Osteoblast (primary cell): ENCODE data around the gene FBRSL1. TPM values are rescaled to one million over a fixed set of nuclear protein-coding genes. Genes with fewer than 3 reads are reported as not detected.

ENCODE experiments used
- DNase-seq: peaks from one replicate; pipeline ENCODE4 v3.0.0; 2011; ENCODE audit warnings: low spot score, mixed read lengths; ENCODE audit not compliant: insufficient read length; ENCODE audit errors: missing footprints
- H2AFZ ChIP-seq: 2 replicates; pipeline ENCODE4 v1.6.0; 2011; ENCODE audit warnings: mild to moderate bottlenecking, low read length
- H3K27ac ChIP-seq: 2 replicates; pipeline ENCODE4 v1.5.1; 2011; ENCODE audit warnings: mild to moderate bottlenecking, low read depth, low read length, moderate library complexity
- H3K27me3 ChIP-seq: 2 replicates; pipeline ENCODE4 v1.6.0; 2012; ENCODE audit warnings: mild to moderate bottlenecking, control low read depth, inconsistent platforms, low read length, moderate library complexity; ENCODE audit not compliant: insufficient read depth
- H3K36me3 ChIP-seq: 2 replicates; pipeline ENCODE4 v1.5.1; 2011; ENCODE audit warnings: mild to moderate bottlenecking, low read length, control low read depth, moderate library complexity; ENCODE audit not compliant: insufficient read depth
- H3K4me1 ChIP-seq: 2 replicates; pipeline ENCODE4 v1.5.1; 2011; ENCODE audit warnings: mild to moderate bottlenecking, low read length, control low read depth, moderate library complexity; ENCODE audit not compliant: insufficient read depth
- H3K4me2 ChIP-seq: 2 replicates; pipeline ENCODE4 v1.6.0; 2011; ENCODE audit warnings: mild to moderate bottlenecking, low read length; ENCODE audit not compliant: insufficient read depth
- H3K4me3 ChIP-seq: fragments of 200-600 bp; sonication (generic); 3 replicates; pipeline ENCODE4 v1.5.1; 2012; ENCODE audit warnings: mild to moderate bottlenecking, low read length, inconsistent platforms; ENCODE audit not compliant: insufficient read depth
- H3K79me2 ChIP-seq: 2 replicates; pipeline ENCODE4 v1.6.0; 2012; ENCODE audit warnings: mild to moderate bottlenecking, low read length, control low read depth, inconsistent platforms; ENCODE audit not compliant: insufficient read depth
- H3K9me3 ChIP-seq: 2 replicates; pipeline ENCODE4 v1.5.1; 2011; ENCODE audit warnings: low read depth, low read length, control low read depth
- H4K20me1 ChIP-seq: 2 replicates; pipeline ENCODE4 v1.6.0; 2012; ENCODE audit warnings: mild to moderate bottlenecking, low read length, control low read depth; ENCODE audit not compliant: insufficient read depth
- CTCF ChIP-seq: IDR thresholded peaks from 2 replicates; pipeline ENCODE4 v1.5.1; 2011; ENCODE audit warnings: mild to moderate bottlenecking, low read depth, low read length, moderate library complexity; ENCODE audit errors: extremely low read depth
- total RNA-seq: library from RNA; depleted of rRNA; stranded (reverse); fragments of >200 nt; gene quantifications from 2 replicates; pipeline ENCODE4 v1.2.3, GENCODE V29; 2012

The FBRSL1 gene
- total RNA-seq, 1 donor: 12.3 TPM

- H3K4me1 ChIP-seq: peaks cover 13% of the 10 kb centered on the region
- peaks cover 47% of the 10 kb centered on the region for H3K79me2 ChIP-seq
- H3K9me3 ChIP-seq: no peaks in the 10 kb centered on the region
- DNase-seq: peak; percentile 91
- no peak overlapping the region for H3K4me3 ChIP-seq
- no peak overlapping the region for H3K4me2 ChIP-seq
- H3K27me3 ChIP-seq: no peaks in the 10 kb centered on the region
- H3K36me3 ChIP-seq: no peaks in the 10 kb centered on the region
- peaks cover 58% of the 10 kb centered on the region for H4K20me1 ChIP-seq
- no peak for TF ChIP-seq CTCF
- no peak overlapping the region for H3K27ac ChIP-seq
- H2AFZ ChIP-seq: no peak overlapping the region
These were observed 17.9 kb downstream of the FBRSL1 start for GRCh38 chr12:132507656-132508490.

GRCh38 chr12:132508491-132508740 is 18.5 kb downstream of the FBRSL1 start:
- no peak for DNase-seq
- Histone ChIP-seq H3K36me3 (no peaks in the 10 kb centered on the region), H3K79me2 (peaks cover 42% of the 10 kb centered on the region), H4K20me1 (peaks cover 58% of the 10 kb centered on the region), H2AFZ (no peak overlapping the region), H3K4me3 (no peak overlapping the region), H3K27me3 (no peaks in the 10 kb centered on the region), H3K9me3 (no peaks in the 10 kb centered on the region), H3K4me1 (peaks cover 11% of the 10 kb centered on the region), H3K27ac (no peak overlapping the region), H3K4me2 (no peak overlapping the region)
- TF ChIP-seq CTCF: no peak

GRCh38 chr12:132508860-132509732 is 19.1 kb downstream of the FBRSL1 start:
- Histone ChIP-seq H3K36me3 (no peaks in the 10 kb centered on the region), H3K4me3 (no peak overlapping the region), H3K4me1 (peaks cover 6% of the 10 kb centered on the region), H3K4me2 (no peak overlapping the region), H2AFZ (no peak overlapping the region), H3K27me3 (no peaks in the 10 kb centered on the region), H4K20me1 (peaks cover 57% of the 10 kb centered on the region), H3K79me2 (peaks cover 41% of the 10 kb centered on the region), H3K27ac (no peak overlapping the region), H3K9me3 (no peaks in the 10 kb centered on the region)
- no peak for TF ChIP-seq CTCF
- DNase-seq: no peak

GRCh38 chr12:132510111-132510724 is 20.3 kb downstream of the FBRSL1 start:
- peaks cover 6% of the 10 kb centered on the region for H3K4me1 ChIP-seq
- H3K4me3 ChIP-seq: no peak overlapping the region
- no peaks in the 10 kb centered on the region for H3K36me3 ChIP-seq
- H3K27ac ChIP-seq: no peak overlapping the region
- peaks cover 32% of the 10 kb centered on the region for H3K79me2 ChIP-seq
- no peaks in the 10 kb centered on the region for H3K27me3 ChIP-seq
- peaks cover 52% of the 10 kb centered on the region for H4K20me1 ChIP-seq
- no peak overlapping the region for H2AFZ ChIP-seq
- no peaks in the 10 kb centered on the region for H3K9me3 ChIP-seq
- DNase-seq: no peak
- no peak overlapping the region for H3K4me2 ChIP-seq
- TF ChIP-seq CTCF: no peak
